ENCODE measurements around the gene PNMA8A. TPM values are rescaled to one million over a fixed set of nuclear protein-coding genes. Genes with fewer than 3 reads are reported as not detected.
A peak's percentile ranks its signal among the peaks of the same experiment; 100 is the strongest.
"Not testable (repeated sequence)": the region's sequence is repeated elsewhere in the genome, so short reads cannot be mapped to it uniquely, and the experiment has no call there.

The PNMA8A gene
- total RNA-seq, 1 donor from 2014 or later = 1.2 TPM

GRCh38 chr19:46470376-46470775 lies 987 bp downstream of the PNMA8A start:
- DNase-seq (ENCODE audit: low spot score) = no peak

- no peak for DNase-seq (ENCODE audit: low spot score)
These were observed 1.7 kb downstream of the PNMA8A start for GRCh38 chr19:46469541-46470185.

GRCh38 chr19:46466536-46467196 lies 4.7 kb downstream of the PNMA8A start:
- DNase-seq (ENCODE audit: low spot score) = no peak

- no peak for DNase-seq (ENCODE audit: low spot score)
These were observed 7.8 kb downstream of the PNMA8A start for GRCh38 chr19:46463516-46463915.

- DNase-seq (ENCODE audit: low spot score) = no peak
These were observed 9.8 kb downstream of the PNMA8A start for GRCh38 chr19:46461537-46461936.

GRCh38 chr19:46460981-46461380 lies 10.4 kb downstream of the PNMA8A start:
- DNase-seq (ENCODE audit: low spot score) = no peak

GRCh38 chr19:46460055-46460454 lies 11.3 kb downstream of the PNMA8A start:
- no peak for DNase-seq (ENCODE audit: low spot score)

- no peak for DNase-seq (ENCODE audit: low spot score)
These were observed 14.4 kb downstream of the PNMA8A start for GRCh38 chr19:46456930-46457329.

- no peak for DNase-seq (ENCODE audit: low spot score)
These were observed 17.1 kb downstream of the PNMA8A start for GRCh38 chr19:46454244-46454643.

GRCh38 chr19:46453661-46454060 lies 17.7 kb downstream of the PNMA8A start:
- peak; percentile 41 for DNase-seq (ENCODE audit: low spot score)

- DNase-seq (ENCODE audit: low spot score) = no peak
These were observed 19.2 kb downstream of the PNMA8A start for GRCh38 chr19:46452186-46452585.

- DNase-seq (ENCODE audit: low spot score) = peak; percentile 24
These were observed 20.0 kb downstream of the PNMA8A start for GRCh38 chr19:46451352-46451751.

GRCh38 chr19:46450737-46451136 lies 20.6 kb downstream of the PNMA8A start:
- DNase-seq (ENCODE audit: low spot score) = no peak

GRCh38 chr19:46449228-46449627 lies 22.1 kb downstream of the PNMA8A start:
- peak; percentile 14 for DNase-seq (ENCODE audit: low spot score)

- peak; percentile 73 for DNase-seq (ENCODE audit: low spot score)
These were observed 22.8 kb downstream of the PNMA8A start for GRCh38 chr19:46448601-46449000.

GRCh38 chr19:46447824-46448223 lies 23.5 kb downstream of the PNMA8A start:
- no peak for DNase-seq (ENCODE audit: low spot score)

- DNase-seq (ENCODE audit: low spot score) = no peak
These were observed 24.4 kb downstream of the PNMA8A start for GRCh38 chr19:46447006-46447405.

- DNase-seq (ENCODE audit: low spot score) = no peak
These were observed 25.3 kb downstream of the PNMA8A start for GRCh38 chr19:46446021-46446420.

- DNase-seq (ENCODE audit: low spot score) = no peak
These were observed 28.4 kb downstream of the PNMA8A start for GRCh38 chr19:46442808-46443450.

GRCh38 chr19:46441866-46442265 lies 29.5 kb downstream of the PNMA8A start:
- no peak for DNase-seq (ENCODE audit: low spot score)

GRCh38 chr19:46435689-46436088 lies 35.7 kb downstream of the PNMA8A start:
- peak; percentile 3 for DNase-seq (ENCODE audit: low spot score)

- peak; percentile 1 for DNase-seq (ENCODE audit: low spot score)
These were observed 36.4 kb downstream of the PNMA8A start for GRCh38 chr19:46435009-46435408.

GRCh38 chr19:46433470-46433869 lies 37.9 kb downstream of the PNMA8A start:
- not testable (repeated sequence) for DNase-seq (ENCODE audit: low spot score)

Measured in mesenteric fat pad (tissue), 1 donor.